ENCODE measurements around the gene FAM131C. TPM values are rescaled to one million over a fixed set of nuclear protein-coding genes. Genes with fewer than 3 reads are reported as not detected.
A peak's percentile ranks its signal among the peaks of the same experiment; 100 is the strongest.

Gene FAM131C
- polyA plus RNA-seq, result 1 to 10 TPM in 1 of 4 donors, under 1 TPM in 2, not detected in 1; 0.21 to 1.6 (median 0.45) TPM
- long read RNA-seq, donor 1, result 0 reads
- long read RNA-seq, donor 2, result 0 reads
- long read RNA-seq, donor 3, partial matches to known transcripts, result 0 of 1 reads
- long read RNA-seq, donor 3, other reads (novel, unspliced or antisense), result 0 of 1 reads
- long read RNA-seq, donor 4, result 0 reads
- long read RNA-seq, donor 5, partial matches to known transcripts, result 0 of 1 reads
- long read RNA-seq, donor 5, other reads (novel, unspliced or antisense), result 0 of 1 reads
- long read RNA-seq, donor 6, result 0 reads
- long read RNA-seq, donor 7, result 0 reads
- long read RNA-seq, donor 8, result 0 reads
- long read RNA-seq, donor 9, result 0 reads
- long read RNA-seq, donor 10, partial matches to known transcripts, result 0 of 1 reads
- long read RNA-seq, donor 10, other reads (novel, unspliced or antisense), result 0 of 1 reads

- Histone ChIP-seq H3K4me3 (ENCODE audit: low read depth in 1 of 3, low read length in 3 of 3) (peak within 1 kb of the TSS in 2 of 3 donors; percentile 36 to 38), H3K27ac (ENCODE audit: low read depth in 1 of 3, low read length in 2 of 3) (no peak within 1 kb of the TSS), H3K36me3 (ENCODE audit: control insufficient read depth in 3 of 3, insufficient read depth in 2 of 3, low read depth in 1 of 3, low read length in 3 of 3) (no peaks in the 10 kb centered on the region), H3K4me1 (ENCODE audit: control insufficient read depth in 3 of 3, insufficient read depth in 2 of 3, low read depth in 1 of 3, low read length in 2 of 3) (peaks cover 0 to 12% (median 0%) of the 10 kb centered on the region in 3 donors), H3K27me3 (ENCODE audit: control insufficient read depth in 3 of 3, insufficient read depth in 3 of 3, low read length in 3 of 3) (peaks cover 0 to 5% (median 0%) of the 10 kb centered on the region in 3 donors), H3K9me3 (ENCODE audit: control insufficient read depth in 2 of 2, insufficient read depth in 1 of 2, low read depth in 1 of 2, low read length in 1 of 2) (no peaks in the 10 kb centered on the region)
- DNase-seq, result peak; percentile 29 to 71
- no peak for FAIRE-seq
- WGBS, 3 donors, result 1 to 3% (median 2%) methylated on average over 29 to 54 of the region's 54 CpGs
Observed at GRCh38 chr1:16073490-16074119, at the start of gene FAM131C. FAM131C (minus strand) TSS chr1:16073651; CDS start chr1:16073442, 209 bp downstream.

GRCh38 chr1:16122916-16123315 is 49.5 kb upstream of the FAM131C start:
- WGBS, 3 donors, result 66 to 88% (median 68%) methylated on average over 6 of the region's 6 CpGs
- Histone ChIP-seq H3K4me3 (ENCODE audit: low read depth in 1 of 3, low read length in 3 of 3) (no peak overlapping the region), H3K4me1 (ENCODE audit: control insufficient read depth in 3 of 3, insufficient read depth in 2 of 3, low read depth in 1 of 3, low read length in 2 of 3) (no peaks in the 10 kb centered on the region), H3K27me3 (ENCODE audit: control insufficient read depth in 3 of 3, insufficient read depth in 3 of 3, low read length in 3 of 3) (no peaks in the 10 kb centered on the region), H3K36me3 (ENCODE audit: control insufficient read depth in 3 of 3, insufficient read depth in 2 of 3, low read depth in 1 of 3, low read length in 3 of 3) (peaks cover 0 to 54% (median 7%) of the 10 kb centered on the region in 3 donors), H3K27ac (ENCODE audit: low read depth in 1 of 3, low read length in 2 of 3) (no peak overlapping the region), H3K9me3 (ENCODE audit: control insufficient read depth in 2 of 2, insufficient read depth in 1 of 2, low read depth in 1 of 2, low read length in 1 of 2) (no peaks in the 10 kb centered on the region)
- FAIRE-seq (no peak), DNase-seq (no peak)

- Histone ChIP-seq H3K27ac (ENCODE audit: low read depth in 1 of 3, low read length in 2 of 3) (no peak overlapping the region), H3K4me1 (ENCODE audit: control insufficient read depth in 3 of 3, insufficient read depth in 2 of 3, low read depth in 1 of 3, low read length in 2 of 3) (no peaks in the 10 kb centered on the region), H3K36me3 (ENCODE audit: control insufficient read depth in 3 of 3, insufficient read depth in 2 of 3, low read depth in 1 of 3, low read length in 3 of 3) (peaks cover 0 to 49% (median 6%) of the 10 kb centered on the region in 3 donors), H3K9me3 (ENCODE audit: control insufficient read depth in 2 of 2, insufficient read depth in 1 of 2, low read depth in 1 of 2, low read length in 1 of 2) (no peaks in the 10 kb centered on the region), H3K27me3 (ENCODE audit: control insufficient read depth in 3 of 3, insufficient read depth in 3 of 3, low read length in 3 of 3) (no peaks in the 10 kb centered on the region), H3K4me3 (ENCODE audit: low read depth in 1 of 3, low read length in 3 of 3) (no peak overlapping the region)
- DNase-seq (no peak), FAIRE-seq (no peak)
- 84 to 91% (median 89%) methylated on average over 4 of the region's 4 CpGs for WGBS, 3 donors
Observed at GRCh38 chr1:16122350-16122881, 49.0 kb upstream of the FAM131C start.

- no peaks in the 10 kb centered on the region for H3K4me1 ChIP-seq (ENCODE audit: control insufficient read depth in 3 of 3, insufficient read depth in 2 of 3, low read depth in 1 of 3, low read length in 2 of 3)
- FAIRE-seq, result no peak
- 57 to 68% (median 62%) methylated on average over 4 of the region's 4 CpGs for WGBS, 3 donors
- no peaks in the 10 kb centered on the region for H3K27me3 ChIP-seq (ENCODE audit: control insufficient read depth in 3 of 3, insufficient read depth in 3 of 3, low read length in 3 of 3)
- peaks cover 0 to 34% (median 0%) of the 10 kb centered on the region in 3 donors for H3K36me3 ChIP-seq (ENCODE audit: control insufficient read depth in 3 of 3, insufficient read depth in 2 of 3, low read depth in 1 of 3, low read length in 3 of 3)
- no peak overlapping the region for H3K27ac ChIP-seq (ENCODE audit: low read depth in 1 of 3, low read length in 2 of 3)
- DNase-seq, result no peak
- no peaks in the 10 kb centered on the region for H3K9me3 ChIP-seq (ENCODE audit: control insufficient read depth in 2 of 2, insufficient read depth in 1 of 2, low read depth in 1 of 2, low read length in 1 of 2)
- H3K4me3 ChIP-seq (ENCODE audit: low read depth in 1 of 3, low read length in 3 of 3), result no peak overlapping the region
Observed at GRCh38 chr1:16120940-16121410, 47.5 kb upstream of the FAM131C start.

- Histone ChIP-seq H3K9me3 (ENCODE audit: control insufficient read depth in 2 of 2, insufficient read depth in 1 of 2, low read depth in 1 of 2, low read length in 1 of 2) (no peaks in the 10 kb centered on the region), H3K4me1 (ENCODE audit: control insufficient read depth in 3 of 3, insufficient read depth in 2 of 3, low read depth in 1 of 3, low read length in 2 of 3) (no peaks in the 10 kb centered on the region), H3K4me3 (ENCODE audit: low read depth in 1 of 3, low read length in 3 of 3) (no peak overlapping the region), H3K27ac (ENCODE audit: low read depth in 1 of 3, low read length in 2 of 3) (no peak overlapping the region), H3K36me3 (ENCODE audit: control insufficient read depth in 3 of 3, insufficient read depth in 2 of 3, low read depth in 1 of 3, low read length in 3 of 3) (peaks cover 0 to 29% (median 0%) of the 10 kb centered on the region in 3 donors), H3K27me3 (ENCODE audit: control insufficient read depth in 3 of 3, insufficient read depth in 3 of 3, low read length in 3 of 3) (no peaks in the 10 kb centered on the region)
- 82 to 100% (median 86%) methylated on average over 1 of the region's 1 CpG for WGBS, 3 donors
- FAIRE-seq, result no peak
- DNase-seq, result no peak
Observed at GRCh38 chr1:16120407-16120806, 47.0 kb upstream of the FAM131C start.

- H3K36me3 ChIP-seq (ENCODE audit: control insufficient read depth in 3 of 3, insufficient read depth in 2 of 3, low read depth in 1 of 3, low read length in 3 of 3), result peaks cover 0 to 24% (median 0%) of the 10 kb centered on the region in 3 donors
- FAIRE-seq (no peak), DNase-seq (no peak)
- H3K4me3 ChIP-seq (ENCODE audit: low read depth in 1 of 3, low read length in 3 of 3), result no peak overlapping the region
- no peak overlapping the region for H3K27ac ChIP-seq (ENCODE audit: low read depth in 1 of 3, low read length in 2 of 3)
- no peaks in the 10 kb centered on the region for H3K9me3 ChIP-seq (ENCODE audit: control insufficient read depth in 2 of 2, insufficient read depth in 1 of 2, low read depth in 1 of 2, low read length in 1 of 2)
- no peaks in the 10 kb centered on the region for H3K4me1 ChIP-seq (ENCODE audit: control insufficient read depth in 3 of 3, insufficient read depth in 2 of 3, low read depth in 1 of 3, low read length in 2 of 3)
- H3K27me3 ChIP-seq (ENCODE audit: control insufficient read depth in 3 of 3, insufficient read depth in 3 of 3, low read length in 3 of 3), result no peaks in the 10 kb centered on the region
- WGBS, 3 donors, result 84 to 89% (median 88%) methylated on average over 10 of the region's 10 CpGs
Observed at GRCh38 chr1:16119926-16120325, 46.5 kb upstream of the FAM131C start.

- 86 to 92% (median 88%) methylated on average over 6 of the region's 6 CpGs for WGBS, 3 donors
- Histone ChIP-seq H3K36me3 (ENCODE audit: control insufficient read depth in 3 of 3, insufficient read depth in 2 of 3, low read depth in 1 of 3, low read length in 3 of 3) (peaks cover 0 to 19% (median 0%) of the 10 kb centered on the region in 3 donors), H3K4me3 (ENCODE audit: low read depth in 1 of 3, low read length in 3 of 3) (no peak overlapping the region), H3K9me3 (ENCODE audit: control insufficient read depth in 2 of 2, insufficient read depth in 1 of 2, low read depth in 1 of 2, low read length in 1 of 2) (no peaks in the 10 kb centered on the region), H3K27me3 (ENCODE audit: control insufficient read depth in 3 of 3, insufficient read depth in 3 of 3, low read length in 3 of 3) (no peaks in the 10 kb centered on the region), H3K27ac (ENCODE audit: low read depth in 1 of 3, low read length in 2 of 3) (no peak overlapping the region), H3K4me1 (ENCODE audit: control insufficient read depth in 3 of 3, insufficient read depth in 2 of 3, low read depth in 1 of 3, low read length in 2 of 3) (no peaks in the 10 kb centered on the region)
- DNase-seq (no peak), FAIRE-seq (no peak)
Observed at GRCh38 chr1:16119504-16119903, 46.1 kb upstream of the FAM131C start.

- Histone ChIP-seq H3K9me3 (ENCODE audit: control insufficient read depth in 2 of 2, insufficient read depth in 1 of 2, low read depth in 1 of 2, low read length in 1 of 2) (no peaks in the 10 kb centered on the region), H3K4me3 (ENCODE audit: low read depth in 1 of 3, low read length in 3 of 3) (no peak overlapping the region), H3K27me3 (ENCODE audit: control insufficient read depth in 3 of 3, insufficient read depth in 3 of 3, low read length in 3 of 3) (no peaks in the 10 kb centered on the region), H3K27ac (ENCODE audit: low read depth in 1 of 3, low read length in 2 of 3) (no peak overlapping the region), H3K36me3 (ENCODE audit: control insufficient read depth in 3 of 3, insufficient read depth in 2 of 3, low read depth in 1 of 3, low read length in 3 of 3) (peaks cover 0 to 12% (median 0%) of the 10 kb centered on the region in 3 donors), H3K4me1 (ENCODE audit: control insufficient read depth in 3 of 3, insufficient read depth in 2 of 3, low read depth in 1 of 3, low read length in 2 of 3) (no peaks in the 10 kb centered on the region)
- 72 to 86% (median 79%) methylated on average over 9 of the region's 9 CpGs for WGBS, 3 donors
- no peak for FAIRE-seq
- DNase-seq, result no peak
Observed at GRCh38 chr1:16118706-16119105, 45.3 kb upstream of the FAM131C start.

Measured in small intestine (tissue), 16 donors.